Measurements from ENCODE around the gene TUBB3.
"Not testable (repeated sequence)": the region's sequence is repeated elsewhere in the genome, so short reads cannot be mapped to it uniquely, and the experiment has no call there.

TUBB3 gene

DNA sequence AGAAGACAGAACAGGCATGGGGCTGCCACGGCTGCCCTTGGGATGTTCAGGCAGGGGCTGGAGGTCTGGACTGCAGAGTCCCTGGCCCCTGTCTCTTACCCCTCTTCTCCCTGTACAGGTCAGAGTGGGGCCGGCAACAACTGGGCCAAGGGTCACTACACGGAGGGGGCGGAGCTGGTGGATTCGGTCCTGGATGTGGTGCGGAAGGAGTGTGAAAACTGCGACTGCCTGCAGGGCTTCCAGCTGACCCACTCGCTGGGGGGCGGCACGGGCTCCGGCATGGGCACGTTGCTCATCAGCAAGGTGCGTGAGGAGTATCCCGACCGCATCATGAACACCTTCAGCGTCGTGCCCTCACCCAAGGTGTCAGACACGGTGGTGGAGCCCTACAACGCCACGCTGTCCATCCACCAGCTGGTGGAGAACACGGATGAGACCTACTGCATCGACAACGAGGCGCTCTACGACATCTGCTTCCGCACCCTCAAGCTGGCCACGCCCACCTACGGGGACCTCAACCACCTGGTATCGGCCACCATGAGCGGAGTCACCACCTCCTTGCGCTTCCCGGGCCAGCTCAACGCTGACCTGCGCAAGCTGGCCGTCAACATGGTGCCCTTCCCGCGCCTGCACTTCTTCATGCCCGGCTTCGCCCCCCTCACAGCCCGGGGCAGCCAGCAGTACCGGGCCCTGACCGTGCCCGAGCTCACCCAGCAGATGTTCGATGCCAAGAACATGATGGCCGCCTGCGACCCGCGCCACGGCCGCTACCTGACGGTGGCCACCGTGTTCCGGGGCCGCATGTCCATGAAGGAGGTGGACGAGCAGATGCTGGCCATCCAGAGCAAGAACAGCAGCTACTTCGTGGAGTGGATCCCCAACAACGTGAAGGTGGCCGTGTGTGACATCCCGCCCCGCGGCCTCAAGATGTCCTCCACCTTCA lies 11.7 kb downstream of the TUBB3 start:
- no peak for ATAC-seq
- TF ChIP-seq, protein P1, sequence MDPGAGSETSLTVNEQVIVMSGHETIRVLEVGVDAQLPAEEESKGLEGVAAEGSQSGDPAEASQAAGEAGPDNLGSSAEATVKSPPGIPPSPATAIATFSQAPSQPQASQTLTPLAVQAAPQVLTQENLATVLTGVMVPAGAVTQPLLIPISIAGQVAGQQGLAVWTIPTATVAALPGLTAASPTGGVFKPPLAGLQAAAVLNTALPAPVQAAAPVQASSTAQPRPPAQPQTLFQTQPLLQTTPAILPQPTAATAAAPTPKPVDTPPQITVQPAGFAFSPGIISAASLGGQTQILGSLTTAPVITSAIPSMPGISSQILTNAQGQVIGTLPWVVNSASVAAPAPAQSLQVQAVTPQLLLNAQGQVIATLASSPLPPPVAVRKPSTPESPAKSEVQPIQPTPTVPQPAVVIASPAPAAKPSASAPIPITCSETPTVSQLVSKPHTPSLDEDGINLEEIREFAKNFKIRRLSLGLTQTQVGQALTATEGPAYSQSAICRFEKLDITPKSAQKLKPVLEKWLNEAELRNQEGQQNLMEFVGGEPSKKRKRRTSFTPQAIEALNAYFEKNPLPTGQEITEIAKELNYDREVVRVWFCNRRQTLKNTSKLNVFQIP (CRISPR knock-in tag; IDR thresholded peaks at IDR 0.05; ENCODE audit: borderline replicate concordance, low read depth), result no peak
- no peak for TF ChIP-seq GLIS3 (CRISPR knock-in tag; IDR thresholded peaks at IDR 0.05)
- TF ChIP-seq, protein P2, sequence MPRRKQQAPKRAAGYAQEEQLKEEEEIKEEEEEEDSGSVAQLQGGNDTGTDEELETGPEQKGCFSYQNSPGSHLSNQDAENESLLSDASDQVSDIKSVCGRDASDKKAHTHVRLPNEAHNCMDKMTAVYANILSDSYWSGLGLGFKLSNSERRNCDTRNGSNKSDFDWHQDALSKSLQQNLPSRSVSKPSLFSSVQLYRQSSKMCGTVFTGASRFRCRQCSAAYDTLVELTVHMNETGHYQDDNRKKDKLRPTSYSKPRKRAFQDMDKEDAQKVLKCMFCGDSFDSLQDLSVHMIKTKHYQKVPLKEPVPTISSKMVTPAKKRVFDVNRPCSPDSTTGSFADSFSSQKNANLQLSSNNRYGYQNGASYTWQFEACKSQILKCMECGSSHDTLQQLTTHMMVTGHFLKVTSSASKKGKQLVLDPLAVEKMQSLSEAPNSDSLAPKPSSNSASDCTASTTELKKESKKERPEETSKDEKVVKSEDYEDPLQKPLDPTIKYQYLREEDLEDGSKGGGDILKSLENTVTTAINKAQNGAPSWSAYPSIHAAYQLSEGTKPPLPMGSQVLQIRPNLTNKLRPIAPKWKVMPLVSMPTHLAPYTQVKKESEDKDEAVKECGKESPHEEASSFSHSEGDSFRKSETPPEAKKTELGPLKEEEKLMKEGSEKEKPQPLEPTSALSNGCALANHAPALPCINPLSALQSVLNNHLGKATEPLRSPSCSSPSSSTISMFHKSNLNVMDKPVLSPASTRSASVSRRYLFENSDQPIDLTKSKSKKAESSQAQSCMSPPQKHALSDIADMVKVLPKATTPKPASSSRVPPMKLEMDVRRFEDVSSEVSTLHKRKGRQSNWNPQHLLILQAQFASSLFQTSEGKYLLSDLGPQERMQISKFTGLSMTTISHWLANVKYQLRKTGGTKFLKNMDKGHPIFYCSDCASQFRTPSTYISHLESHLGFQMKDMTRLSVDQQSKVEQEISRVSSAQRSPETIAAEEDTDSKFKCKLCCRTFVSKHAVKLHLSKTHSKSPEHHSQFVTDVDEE (CRISPR knock-in tag; IDR thresholded peaks at IDR 0.05), result no peak
- TF ChIP-seq RARB (CRISPR knock-in tag; IDR thresholded peaks at IDR 0.05), result no peak
- TF ChIP-seq BACH2 (CRISPR knock-in tag; IDR thresholded peaks at IDR 0.05; ENCODE audit: borderline replicate concordance), result no peak
- no peak for TF ChIP-seq ZNF70 (CRISPR knock-in tag; IDR thresholded peaks at IDR 0.05)
- TF ChIP-seq ARNTL (CRISPR knock-in tag; IDR thresholded peaks at IDR 0.05; ENCODE audit: borderline replicate concordance, low read depth), result no peak
- no peak for TF ChIP-seq CREB5 (CRISPR knock-in tag; IDR thresholded peaks at IDR 0.05; ENCODE audit: low read depth)
- no peak for TF ChIP-seq CSRNP3 (CRISPR knock-in tag; IDR thresholded peaks at IDR 0.05)
- TF ChIP-seq ZC3H10 (CRISPR knock-in tag; IDR thresholded peaks at IDR 0.05), result no peak
- TF ChIP-seq TCF4 (CRISPR knock-in tag; IDR thresholded peaks at IDR 0.05; ENCODE audit: borderline replicate concordance), result no peak

DNA sequence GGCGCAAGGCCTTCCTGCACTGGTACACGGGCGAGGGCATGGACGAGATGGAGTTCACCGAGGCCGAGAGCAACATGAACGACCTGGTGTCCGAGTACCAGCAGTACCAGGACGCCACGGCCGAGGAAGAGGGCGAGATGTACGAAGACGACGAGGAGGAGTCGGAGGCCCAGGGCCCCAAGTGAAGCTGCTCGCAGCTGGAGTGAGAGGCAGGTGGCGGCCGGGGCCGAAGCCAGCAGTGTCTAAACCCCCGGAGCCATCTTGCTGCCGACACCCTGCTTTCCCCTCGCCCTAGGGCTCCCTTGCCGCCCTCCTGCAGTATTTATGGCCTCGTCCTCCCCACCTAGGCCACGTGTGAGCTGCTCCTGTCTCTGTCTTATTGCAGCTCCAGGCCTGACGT lies 12.5 kb downstream of the TUBB3 start:
- ATAC-seq, result not testable (repeated sequence)

- ATAC-seq, result no peak
- TF ChIP-seq CSRNP3 (CRISPR knock-in tag; IDR thresholded peaks at IDR 0.05) (no peak), PATZ1 (CRISPR knock-in tag; IDR thresholded peaks at IDR 0.05; ENCODE audit: borderline replicate concordance) (no peak)
Observed at GRCh38 chr16:89936034-89936433, 12.9 kb downstream of the TUBB3 start.

DNA sequence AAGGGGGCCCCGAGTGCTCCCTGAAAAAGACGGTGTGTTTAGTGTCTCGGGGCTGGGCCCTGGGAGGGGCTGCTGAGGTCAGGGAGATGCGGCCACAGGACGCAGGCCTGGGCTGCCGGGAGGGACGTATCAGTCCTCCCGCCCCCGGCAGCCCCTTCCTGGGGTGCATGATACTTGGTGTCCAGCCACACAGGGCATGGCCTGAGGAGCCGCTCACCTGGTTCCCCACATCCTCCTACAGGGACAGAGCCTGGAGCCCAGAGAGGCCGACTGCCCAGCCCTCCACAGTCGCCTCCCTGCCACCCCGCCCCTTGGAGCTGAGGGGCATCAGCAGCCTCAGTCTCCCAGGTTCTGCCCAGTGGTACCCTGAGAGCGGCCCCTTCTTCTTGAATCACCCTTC lies 13.4 kb downstream of the TUBB3 start:
- ATAC-seq, result peak; percentile 6
- TF ChIP-seq PPARA (CRISPR knock-in tag; IDR thresholded peaks at IDR 0.05; ENCODE audit: borderline replicate concordance), result no peak
- TF ChIP-seq OSR1 (CRISPR knock-in tag; IDR thresholded peaks at IDR 0.05), result no peak
- no peak for TF ChIP-seq GLIS3 (CRISPR knock-in tag; IDR thresholded peaks at IDR 0.05)
- no peak for TF ChIP-seq CSDC2 (CRISPR knock-in tag; IDR thresholded peaks at IDR 0.05)
- TF ChIP-seq ZNF8 (CRISPR knock-in tag; IDR thresholded peaks at IDR 0.05), result no peak
- TF ChIP-seq ARNTL (CRISPR knock-in tag; IDR thresholded peaks at IDR 0.05; ENCODE audit: borderline replicate concordance, low read depth), result no peak
- TF ChIP-seq BACH2 (CRISPR knock-in tag; IDR thresholded peaks at IDR 0.05; ENCODE audit: borderline replicate concordance), result no peak
- TF ChIP-seq, protein P1 (CRISPR knock-in tag; IDR thresholded peaks at IDR 0.05; ENCODE audit: borderline replicate concordance, low read depth), result no peak
- no peak for TF ChIP-seq ZC3H10 (CRISPR knock-in tag; IDR thresholded peaks at IDR 0.05)
- no peak for TF ChIP-seq CREB5 (CRISPR knock-in tag; IDR thresholded peaks at IDR 0.05; ENCODE audit: low read depth)
- no peak for TF ChIP-seq ZFP3 (CRISPR knock-in tag; IDR thresholded peaks at IDR 0.05)
- TF ChIP-seq ZFP30 (CRISPR knock-in tag; IDR thresholded peaks at IDR 0.05), result no peak
